ENCODE measurements around the gene MYLIP. TPM values are rescaled to one million over a fixed set of nuclear protein-coding genes. Genes with fewer than 3 reads are reported as not detected.

Gene MYLIP
- total and polyA plus RNA-seq, 4 donors: 35.1 to 57.6 (median 50.6) TPM

DNA sequence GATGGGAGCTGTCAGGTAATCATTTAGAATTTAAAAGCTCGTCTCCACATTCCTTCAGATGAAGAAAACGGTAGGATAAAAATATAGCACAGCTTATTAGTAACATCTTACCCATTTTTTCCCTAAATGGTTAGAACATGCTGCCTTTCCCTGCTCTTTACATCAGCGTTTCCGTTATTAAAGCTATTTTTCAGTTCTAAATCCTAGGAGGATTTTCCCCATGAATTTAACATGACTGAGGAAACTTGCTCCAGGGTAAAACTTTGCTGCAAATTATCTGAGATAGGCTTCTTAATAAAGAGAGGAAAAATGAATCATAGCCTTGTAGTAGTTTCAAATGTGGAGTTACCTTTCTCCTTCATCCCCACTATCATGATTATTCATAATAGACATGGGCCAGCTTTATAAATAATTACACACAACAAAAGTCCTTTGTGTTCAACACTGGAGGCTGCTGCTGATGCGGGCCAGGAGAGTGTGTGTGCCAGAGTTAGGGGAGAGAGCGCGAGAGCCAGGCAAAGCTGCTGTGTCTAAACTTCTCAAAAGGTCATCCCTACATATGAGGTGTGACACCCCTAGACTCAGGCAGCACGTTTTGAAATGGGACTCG lies 24.4 kb downstream of the MYLIP start:
- ATAC-seq (ENCODE audit: low FRiP score) (no peak), DNase-seq (no peak)
- Histone ChIP-seq H3K4me3 (ENCODE audit: low read length in 2 of 2) (no peak overlapping the region), H3K27ac (ENCODE audit: low read depth in 1 of 2, low read length in 2 of 2) (no peak overlapping the region), H3K36me3 (ENCODE audit: control insufficient read depth in 1 of 2, insufficient read depth in 2 of 2, low read length in 1 of 2) (peaks cover 0 to 3% of the 10 kb centered on the region in 2 donors), H3K27me3 (ENCODE audit: control insufficient read depth in 1 of 2, insufficient read depth in 2 of 2, low read length in 1 of 2) (no peaks in the 10 kb centered on the region), H3K4me1 (ENCODE audit: control insufficient read depth in 1 of 2, insufficient read depth in 2 of 2, low read length in 2 of 2) (no peaks in the 10 kb centered on the region), H3K9me3 (ENCODE audit: control insufficient read depth, low read length) (no peaks in the 10 kb centered on the region)
- 85 to 87% methylated on average over 9 of the region's 9 CpGs for WGBS, 2 donors
- intact Hi-C loops (cut with DNase I): no loop called here

DNA sequence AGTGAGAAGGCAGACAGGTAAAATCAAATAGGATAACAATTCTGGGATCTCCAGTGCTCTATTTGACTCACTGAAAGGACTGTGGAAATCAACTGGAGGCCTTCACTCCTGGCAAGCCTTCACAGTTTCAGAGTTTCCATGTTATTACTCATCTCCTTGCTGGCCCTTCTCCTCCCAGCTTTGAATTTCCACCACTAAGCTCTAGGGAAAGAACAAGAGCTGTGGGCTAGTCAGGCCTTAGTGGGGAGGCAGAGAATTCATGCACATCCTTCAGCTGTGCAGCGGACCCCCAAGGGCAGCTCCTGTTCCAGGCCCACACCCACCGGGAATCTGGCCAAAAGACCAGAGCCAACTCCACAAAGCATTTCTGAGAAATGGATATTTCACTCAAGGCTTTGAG lies 26.0 kb downstream of the MYLIP start:
- no peaks in the 10 kb centered on the region for H3K4me1 ChIP-seq (ENCODE audit: control insufficient read depth in 1 of 2, insufficient read depth in 2 of 2, low read length in 2 of 2)
- WGBS, 2 donors: 80 to 85% methylated on average over 2 of the region's 2 CpGs
- intact Hi-C loops (cut with DNase I): no loop called here
- no peak overlapping the region for H3K4me3 ChIP-seq (ENCODE audit: low read length in 2 of 2)
- ATAC-seq (ENCODE audit: low FRiP score): peak; percentile 84
- peak in 1 of 2 donors; percentile 73 for DNase-seq
- H3K27me3 ChIP-seq (ENCODE audit: control insufficient read depth in 1 of 2, insufficient read depth in 2 of 2, low read length in 1 of 2): no peaks in the 10 kb centered on the region
- H3K9me3 ChIP-seq (ENCODE audit: control insufficient read depth, low read length): no peaks in the 10 kb centered on the region
- peaks cover 0 to 3% of the 10 kb centered on the region in 2 donors for H3K36me3 ChIP-seq (ENCODE audit: control insufficient read depth in 1 of 2, insufficient read depth in 2 of 2, low read length in 1 of 2)
- no peak overlapping the region for H3K27ac ChIP-seq (ENCODE audit: low read depth in 1 of 2, low read length in 2 of 2)

DNA sequence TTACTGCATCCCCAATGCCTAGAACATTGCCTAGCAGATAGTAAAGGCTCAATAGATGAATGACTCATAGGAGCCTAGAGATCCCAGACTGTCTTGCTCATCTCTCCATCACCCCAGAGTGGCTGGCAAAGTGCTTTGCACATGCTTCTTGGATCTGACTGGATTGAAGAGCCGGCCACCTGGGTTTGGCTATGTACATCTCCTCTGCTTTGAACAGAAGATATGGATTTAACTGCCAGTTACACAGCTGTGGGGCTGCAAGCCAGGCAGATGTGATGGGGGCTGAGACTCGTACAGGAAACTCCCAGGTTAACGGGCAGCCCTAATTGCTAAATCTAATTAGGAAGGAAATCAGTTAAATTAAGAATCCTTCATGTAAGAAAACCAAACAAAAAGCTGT lies 28.6 kb downstream of the MYLIP start:
- H3K9me3 ChIP-seq (ENCODE audit: control insufficient read depth, low read length): no peaks in the 10 kb centered on the region
- 91% methylated on average over 3 of the region's 3 CpGs for WGBS, 2 donors
- H3K4me3 ChIP-seq (ENCODE audit: low read length in 2 of 2): no peak overlapping the region
- intact Hi-C loops (cut with DNase I): no loop called here
- no peak for ATAC-seq (ENCODE audit: low FRiP score)
- no peaks in the 10 kb centered on the region for H3K36me3 ChIP-seq (ENCODE audit: control insufficient read depth in 1 of 2, insufficient read depth in 2 of 2, low read length in 1 of 2)
- no peaks in the 10 kb centered on the region for H3K27me3 ChIP-seq (ENCODE audit: control insufficient read depth in 1 of 2, insufficient read depth in 2 of 2, low read length in 1 of 2)
- no peak overlapping the region for H3K27ac ChIP-seq (ENCODE audit: low read depth in 1 of 2, low read length in 2 of 2)
- no peak for DNase-seq
- H3K4me1 ChIP-seq (ENCODE audit: control insufficient read depth in 1 of 2, insufficient read depth in 2 of 2, low read length in 2 of 2): no peaks in the 10 kb centered on the region

DNA sequence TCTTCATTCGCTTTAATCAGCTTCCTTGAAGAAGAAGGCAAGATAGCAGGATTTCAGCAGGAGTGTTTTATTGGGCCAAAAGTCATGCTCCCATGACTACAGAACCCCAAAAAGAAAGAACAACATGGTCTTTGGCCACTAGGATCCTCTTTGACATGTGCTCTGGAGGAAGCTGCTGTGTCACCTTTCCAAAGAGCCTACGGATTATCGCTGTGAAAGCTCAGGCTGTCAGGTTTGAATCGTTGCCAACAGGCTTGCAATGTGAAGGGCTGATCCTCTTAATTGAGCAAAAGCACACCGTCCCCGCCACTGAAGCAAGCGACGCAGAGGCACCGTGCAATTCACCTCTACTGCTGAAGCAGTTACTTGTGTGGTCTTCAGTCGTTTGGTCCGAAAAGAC lies 29.0 kb downstream of the MYLIP start:
- H3K4me1 ChIP-seq (ENCODE audit: control insufficient read depth in 1 of 2, insufficient read depth in 2 of 2, low read length in 2 of 2): no peaks in the 10 kb centered on the region
- no peaks in the 10 kb centered on the region for H3K36me3 ChIP-seq (ENCODE audit: control insufficient read depth in 1 of 2, insufficient read depth in 2 of 2, low read length in 1 of 2)
- no peak for DNase-seq
- no peaks in the 10 kb centered on the region for H3K27me3 ChIP-seq (ENCODE audit: control insufficient read depth in 1 of 2, insufficient read depth in 2 of 2, low read length in 1 of 2)
- H3K27ac ChIP-seq (ENCODE audit: low read depth in 1 of 2, low read length in 2 of 2): no peak overlapping the region
- 84 to 91% methylated on average over 11 of the region's 11 CpGs for WGBS, 2 donors
- H3K9me3 ChIP-seq (ENCODE audit: control insufficient read depth, low read length): no peaks in the 10 kb centered on the region
- no peak overlapping the region for H3K4me3 ChIP-seq (ENCODE audit: low read length in 2 of 2)
- intact Hi-C loops (cut with DNase I): no loop called here
- no peak for ATAC-seq (ENCODE audit: low FRiP score)

DNA sequence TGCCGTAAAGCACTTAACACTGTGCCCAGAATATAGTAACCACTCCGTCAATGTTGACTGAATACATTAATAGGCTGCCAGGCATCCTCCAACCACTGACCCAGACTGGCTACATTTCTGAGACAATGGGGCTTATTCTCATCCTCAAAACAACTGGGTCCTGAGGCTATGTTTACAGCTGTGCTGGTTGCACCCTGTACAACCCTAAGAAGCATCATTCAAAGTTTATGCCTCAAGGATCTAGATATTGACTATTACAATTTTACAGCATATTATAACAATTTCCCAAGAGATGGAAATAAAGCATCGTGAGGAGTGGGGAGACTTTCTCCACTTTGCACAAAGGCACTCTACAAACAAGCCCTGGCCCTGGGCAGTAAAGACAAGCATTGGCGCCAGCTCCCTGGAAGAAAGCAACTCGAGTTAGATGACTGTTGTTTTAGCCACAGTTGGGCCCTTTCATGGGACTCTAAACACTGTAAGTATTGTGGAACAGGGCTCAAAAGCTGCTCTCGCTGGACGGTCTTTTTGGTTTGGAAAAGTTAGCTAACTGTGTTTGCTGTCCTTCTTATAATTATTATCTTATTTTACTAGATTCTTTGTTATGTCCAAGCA lies 30.2 kb downstream of the MYLIP start:
- 79 to 84% methylated on average over 7 of the region's 7 CpGs for WGBS, 2 donors
- H3K4me3 ChIP-seq (ENCODE audit: low read length in 2 of 2): no peak overlapping the region
- no peaks in the 10 kb centered on the region for H3K9me3 ChIP-seq (ENCODE audit: control insufficient read depth, low read length)
- intact Hi-C loops (cut with DNase I): no loop called here
- DNase-seq: no peak
- no peak overlapping the region for H3K27ac ChIP-seq (ENCODE audit: low read depth in 1 of 2, low read length in 2 of 2)
- no peaks in the 10 kb centered on the region for H3K4me1 ChIP-seq (ENCODE audit: control insufficient read depth in 1 of 2, insufficient read depth in 2 of 2, low read length in 2 of 2)
- H3K36me3 ChIP-seq (ENCODE audit: control insufficient read depth in 1 of 2, insufficient read depth in 2 of 2, low read length in 1 of 2): no peaks in the 10 kb centered on the region
- no peaks in the 10 kb centered on the region for H3K27me3 ChIP-seq (ENCODE audit: control insufficient read depth in 1 of 2, insufficient read depth in 2 of 2, low read length in 1 of 2)
- no peak for ATAC-seq (ENCODE audit: low FRiP score)

DNA sequence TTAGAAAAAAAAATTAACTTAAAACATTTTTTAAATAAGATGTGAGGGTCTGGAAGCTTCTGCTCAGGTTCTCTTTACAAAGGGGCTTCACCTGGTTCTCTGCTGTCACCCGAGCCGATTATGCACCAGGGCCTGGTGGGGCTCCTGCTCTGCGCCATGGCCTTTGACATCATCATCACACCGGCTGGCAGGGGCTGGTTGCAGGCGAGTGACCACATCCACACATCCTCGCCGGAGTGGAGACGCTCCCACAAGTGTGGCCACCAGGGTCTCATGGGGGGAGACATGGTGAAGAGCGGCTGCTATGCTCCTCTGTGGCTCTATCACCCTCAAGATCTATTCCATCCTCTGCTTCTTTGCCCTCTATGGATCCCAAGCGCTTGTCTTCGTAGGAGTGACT lies 31.9 kb downstream of the MYLIP start:
- Histone ChIP-seq H3K27ac (ENCODE audit: low read depth in 1 of 2, low read length in 2 of 2) (no peak overlapping the region), H3K4me1 (ENCODE audit: control insufficient read depth in 1 of 2, insufficient read depth in 2 of 2, low read length in 2 of 2) (no peaks in the 10 kb centered on the region), H3K36me3 (ENCODE audit: control insufficient read depth in 1 of 2, insufficient read depth in 2 of 2, low read length in 1 of 2) (no peaks in the 10 kb centered on the region), H3K4me3 (ENCODE audit: low read length in 2 of 2) (no peak overlapping the region), H3K27me3 (ENCODE audit: control insufficient read depth in 1 of 2, insufficient read depth in 2 of 2, low read length in 1 of 2) (no peaks in the 10 kb centered on the region), H3K9me3 (ENCODE audit: control insufficient read depth, low read length) (no peaks in the 10 kb centered on the region)
- DNase-seq (no peak), ATAC-seq (ENCODE audit: low FRiP score) (peak; percentile 7)
- intact Hi-C loops (cut with DNase I): no loop called here
- WGBS, 2 donors: 95 to 97% methylated on average over 11 of the region's 11 CpGs

DNA sequence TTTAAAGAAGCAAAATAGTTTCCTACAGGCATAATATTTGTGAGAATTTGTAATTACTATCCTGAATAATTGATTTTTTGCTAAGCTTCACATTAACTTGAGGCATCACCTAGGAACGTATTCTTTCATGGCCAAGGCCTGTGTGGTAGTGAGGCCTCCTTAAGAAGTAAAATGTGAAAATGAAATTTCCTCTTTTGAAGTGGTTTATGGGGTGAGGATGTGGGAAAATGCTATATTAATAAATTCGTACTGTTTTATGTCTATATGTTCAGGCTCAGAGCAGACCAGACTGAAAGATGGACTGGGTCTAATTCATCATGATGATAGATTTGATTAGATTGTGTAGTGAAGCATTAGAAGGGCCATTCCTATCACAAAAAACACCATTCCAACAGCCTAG lies 33.1 kb downstream of the MYLIP start:
- Histone ChIP-seq H3K27me3 (ENCODE audit: control insufficient read depth in 1 of 2, insufficient read depth in 2 of 2, low read length in 1 of 2) (no peaks in the 10 kb centered on the region), H3K27ac (ENCODE audit: low read depth in 1 of 2, low read length in 2 of 2) (no peak overlapping the region), H3K9me3 (ENCODE audit: control insufficient read depth, low read length) (no peaks in the 10 kb centered on the region), H3K4me3 (ENCODE audit: low read length in 2 of 2) (no peak overlapping the region), H3K36me3 (ENCODE audit: control insufficient read depth in 1 of 2, insufficient read depth in 2 of 2, low read length in 1 of 2) (no peaks in the 10 kb centered on the region), H3K4me1 (ENCODE audit: control insufficient read depth in 1 of 2, insufficient read depth in 2 of 2, low read length in 2 of 2) (no peaks in the 10 kb centered on the region)
- DNase-seq: no peak
- WGBS, 2 donors: 93 to 97% methylated on average over 2 of the region's 2 CpGs
- intact Hi-C loops (cut with DNase I): no loop called here
- no peak for ATAC-seq (ENCODE audit: low FRiP score)

DNA sequence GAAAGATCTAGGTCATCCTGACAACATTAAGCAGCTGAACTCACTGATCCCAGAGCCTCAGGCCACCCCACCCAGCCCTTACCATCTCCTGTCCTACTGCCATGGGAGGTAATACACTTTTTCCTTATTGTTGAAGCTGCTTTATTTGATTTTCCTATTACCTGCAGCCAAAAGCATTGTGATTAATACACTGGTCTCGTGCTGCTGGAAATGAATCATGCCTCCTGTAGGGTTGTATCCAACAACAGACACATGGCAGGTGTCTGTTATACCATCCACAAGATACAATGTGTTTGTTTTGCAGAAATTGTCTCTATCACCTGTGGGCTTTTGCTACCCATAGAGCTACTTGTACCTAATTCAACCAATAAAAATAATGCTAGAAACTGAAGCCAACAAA lies 34.2 kb downstream of the MYLIP start:
- 91 to 100% methylated on average over 1 of the region's 1 CpG for WGBS, 2 donors
- no peak overlapping the region for H3K27ac ChIP-seq (ENCODE audit: low read depth in 1 of 2, low read length in 2 of 2)

DNA sequence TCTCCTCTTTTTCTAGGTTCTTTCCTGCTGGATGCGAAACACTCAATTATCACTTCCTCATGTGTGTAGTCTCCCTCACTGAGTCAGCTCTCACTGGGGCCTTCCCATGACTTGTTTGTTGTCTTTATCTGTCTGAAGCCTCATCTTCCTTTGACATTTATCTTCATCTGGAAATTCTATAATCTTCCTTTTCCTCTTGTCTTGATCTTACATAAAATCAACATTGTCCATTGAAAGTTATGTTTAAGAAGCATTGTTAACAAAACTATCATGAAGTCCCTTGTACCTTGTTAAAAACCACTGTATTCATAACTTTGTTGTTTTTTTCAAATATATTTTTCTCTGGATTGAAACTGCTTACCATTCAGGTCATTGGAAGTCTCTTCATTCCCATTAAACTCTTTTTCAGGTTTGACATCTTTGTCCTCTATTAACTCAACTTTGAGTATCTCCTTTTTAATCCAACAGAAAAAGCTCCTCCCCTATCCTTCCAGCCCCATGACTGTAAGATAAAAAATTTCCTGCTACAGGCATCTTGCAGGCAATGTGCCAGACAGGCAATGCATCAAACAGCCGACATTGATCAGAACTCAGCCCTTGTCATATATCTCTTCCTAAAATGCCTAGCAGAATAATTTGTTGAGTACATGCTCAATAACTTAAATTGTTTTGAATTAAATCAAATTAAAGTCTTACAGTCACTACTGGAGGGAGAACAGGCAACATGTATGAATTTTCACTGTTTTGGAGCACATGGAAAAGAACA lies 34.8 kb downstream of the MYLIP start:
- no peaks in the 10 kb centered on the region for H3K4me1 ChIP-seq (ENCODE audit: control insufficient read depth in 1 of 2, insufficient read depth in 2 of 2, low read length in 2 of 2)
- whole genome bisulfite sequencing, 2 donors: 88 to 90% methylated on average over 2 of the region's 2 CpGs
- DNase-seq (no peak), ATAC-seq (ENCODE audit: low FRiP score) (no peak)
- H3K27me3 ChIP-seq (ENCODE audit: control insufficient read depth in 1 of 2, insufficient read depth in 2 of 2, low read length in 1 of 2): no peaks in the 10 kb centered on the region
- H3K27ac ChIP-seq (ENCODE audit: low read depth in 1 of 2, low read length in 2 of 2): no peak overlapping the region
- intact Hi-C loops (cut with DNase I): no loop called here
- H3K4me3 ChIP-seq (ENCODE audit: low read length in 2 of 2): no peak overlapping the region
- H3K9me3 ChIP-seq (ENCODE audit: control insufficient read depth, low read length): no peaks in the 10 kb centered on the region
- H3K36me3 ChIP-seq (ENCODE audit: control insufficient read depth in 1 of 2, insufficient read depth in 2 of 2, low read length in 1 of 2): no peaks in the 10 kb centered on the region

More for the DNA sequence above, 34.2 kb downstream of the MYLIP start:
- H3K27me3 ChIP-seq (ENCODE audit: control insufficient read depth in 1 of 2, insufficient read depth in 2 of 2, low read length in 1 of 2): no peaks in the 10 kb centered on the region
- H3K4me1 ChIP-seq (ENCODE audit: control insufficient read depth in 1 of 2, insufficient read depth in 2 of 2, low read length in 2 of 2): no peaks in the 10 kb centered on the region
- H3K4me3 ChIP-seq (ENCODE audit: low read length in 2 of 2): no peak overlapping the region
- DNase-seq (no peak), ATAC-seq (ENCODE audit: low FRiP score) (no peak)
- no peaks in the 10 kb centered on the region for H3K9me3 ChIP-seq (ENCODE audit: control insufficient read depth, low read length)
- H3K36me3 ChIP-seq (ENCODE audit: control insufficient read depth in 1 of 2, insufficient read depth in 2 of 2, low read length in 1 of 2): no peaks in the 10 kb centered on the region
- intact Hi-C loops (cut with DNase I): no loop called here

Data from aorta (tissue), 5 donors.